H1 (cell line): ENCODE measurements around the gene CALCOCO2. TPM values are rescaled to one million over a fixed set of nuclear protein-coding genes. Genes with fewer than 3 reads are reported as not detected.

Experiments
- CTCF ChIA-PET: fragments of 300-600 bp; sonication (Branson Sonifier 250); formaldehyde crosslinking; loops from one replicate; lab custom pipeline; 2021; ENCODE audit not compliant: partially characterized antibody; lab: Charles Lee
- POLR2A ChIA-PET: fragments of 300-600 bp; sonication (Branson Sonifier 250); formaldehyde crosslinking; loops from one replicate; lab custom pipeline; 2021; ENCODE audit warnings: inconsistent platforms; ENCODE audit not compliant: partially characterized antibody; lab: Charles Lee
- DNase-seq, 2 experiments: peaks; one replicate each; pipeline versions ENCODE4 v3.0.0 to v3.0.0-alpha.2; 2010 to 2022; ENCODE audit warnings: low spot score in 2 of 2, low read depth in 1 of 2, mixed read lengths in 1 of 2
- FAIRE-seq: peaks from 2 replicates; lab custom pipeline; 2011; peaks lifted over from hg19 to GRCh38; lab: Jason Lieb, UNC
- H2AFZ ChIP-seq: 2 replicates; pipeline ENCODE4 v1.8.1; 2012; ENCODE audit warnings: low read length, inconsistent platforms
- H2AK5ac ChIP-seq: 2 replicates; pipeline ENCODE4 v1.6.1; 2013; ENCODE audit warnings: low read depth, low read length
- H2BK120ac ChIP-seq: replicated peaks from 2 replicates; pipeline ENCODE3; 2013; ENCODE audit warnings: low read depth, low read length, inconsistent platforms
- H2BK12ac ChIP-seq: 2 replicates; pipeline ENCODE4 v1.6.1; 2013; ENCODE audit warnings: low read depth, low read length
- H2BK15ac ChIP-seq: 2 replicates; pipeline ENCODE4 v1.6.1; 2013; ENCODE audit warnings: low read length
- H2BK20ac ChIP-seq: 2 replicates; pipeline ENCODE4 v1.6.1; 2013; ENCODE audit warnings: low read length
- H2BK5ac ChIP-seq: 2 replicates; pipeline ENCODE4 v1.6.1; 2013; ENCODE audit warnings: low read depth, low read length
- H3K14ac ChIP-seq: 2 replicates; pipeline ENCODE4 v1.6.1; 2013; ENCODE audit warnings: inconsistent platforms; ENCODE audit not compliant: insufficient read length
- H3K18ac ChIP-seq: 2 replicates; pipeline ENCODE4 v1.6.1; 2013; ENCODE audit warnings: low read length; ENCODE audit errors: extremely low read depth
- H3K23ac ChIP-seq: 2 replicates; pipeline ENCODE4 v1.6.1; 2013; ENCODE audit warnings: inconsistent platforms; ENCODE audit not compliant: insufficient read length
- H3K23me2 ChIP-seq: 2 replicates; pipeline ENCODE4 v1.6.1; 2013; ENCODE audit warnings: low read depth, low read length
- H3K27ac ChIP-seq: 2 replicates; pipeline ENCODE4 v1.6.1; 2011; ENCODE audit warnings: low read depth, low read length, inconsistent platforms
- H3K27me3 ChIP-seq, 4 experiments: replicated peaks in 1 of 4; 1 replicate in 1 of 4; 2 replicates in 3 of 4; pipeline versions ENCODE4 v1.6.1 to v1.8.1; 2011 to 2013; ENCODE audit warnings: low read length in 3 of 4, mild to moderate bottlenecking in 3 of 4, inconsistent platforms in 2 of 4, mixed read lengths in 2 of 4, moderate library complexity in 1 of 4; ENCODE audit not compliant: control insufficient read depth in 3 of 4, insufficient read depth in 3 of 4; ENCODE audit errors: extremely low read depth in 1 of 4
- H3K36me3 ChIP-seq, 4 experiments: 2 replicates each; pipeline versions ENCODE4 v1.6.1 to v1.8.1; 2011 to 2013; ENCODE audit warnings: mild to moderate bottlenecking in 4 of 4, low read length in 3 of 4, moderate library complexity in 2 of 4, control low read depth in 1 of 4, inconsistent platforms in 1 of 4; ENCODE audit not compliant: insufficient read depth in 4 of 4, control insufficient read depth in 2 of 4
- H3K4ac ChIP-seq: replicated peaks from 2 replicates; pipeline ENCODE3; 2013; ENCODE audit warnings: low read length, low read depth, mixed read lengths, inconsistent platforms; ENCODE audit not compliant: insufficient read length
- H3K4me1 ChIP-seq, 4 experiments: replicated peaks in 1 of 4; 1 replicate in 1 of 4; 2 replicates in 3 of 4; pipeline versions ENCODE4 v1.6.1 to v1.8.1; 2011 to 2013; ENCODE audit warnings: low read length in 3 of 4, inconsistent platforms in 2 of 4, mixed read lengths in 1 of 4; ENCODE audit not compliant: insufficient read depth in 4 of 4, control insufficient read depth in 3 of 4
- H3K4me2 ChIP-seq, 2 experiments: 2 replicates each; pipeline versions ENCODE4 v1.6.1 to v1.8.1; 2011 to 2013; ENCODE audit warnings: low read depth in 2 of 2, low read length in 2 of 2, control low read depth in 1 of 2, inconsistent platforms in 1 of 2, mild to moderate bottlenecking in 1 of 2; ENCODE audit not compliant: insufficient read depth in 1 of 2
- H3K4me3 ChIP-seq, 4 experiments: fragments of 200-600, 300-600 bp in 1 of 4; sonication (generic), shearing (Covaris generic), sonication (Bioruptor Twin) in 1 of 4; 2 replicates each; pipeline versions ENCODE4 v1.5.1 to v1.8.1; 2011 to 2016; ENCODE audit warnings: low read length in 4 of 4, low read depth in 3 of 4, control low read depth in 2 of 4, inconsistent platforms in 2 of 4, mild to moderate bottlenecking in 2 of 4, mixed read lengths in 1 of 4, moderate library complexity in 1 of 4; ENCODE audit not compliant: insufficient read depth in 2 of 4; ENCODE audit errors: extremely low read depth in 1 of 4
- H3K56ac ChIP-seq: replicated peaks from 2 replicates; pipeline ENCODE3; 2013; ENCODE audit warnings: low read depth, mild to moderate bottlenecking, mixed read lengths, low read length, inconsistent platforms; ENCODE audit not compliant: insufficient read length
- H3K79me1 ChIP-seq: 2 replicates; pipeline ENCODE4 v1.6.1; 2013; ENCODE audit warnings: low read depth, low read length, control low read depth
- H3K79me2 ChIP-seq, 2 experiments: 2 replicates each; pipeline versions ENCODE4 v1.6.1 to v1.8.1; 2012 to 2013; ENCODE audit warnings: low read length in 2 of 2, mild to moderate bottlenecking in 2 of 2, inconsistent platforms in 1 of 2; ENCODE audit not compliant: insufficient read depth in 2 of 2, control insufficient read depth in 1 of 2
- H3K9ac ChIP-seq, 4 experiments: replicated peaks in 1 of 4; 1 replicate in 1 of 4; 2 replicates in 3 of 4; pipeline versions ENCODE4 v1.6.1 to v1.8.1; 2011 to 2013; ENCODE audit warnings: low read depth in 3 of 4, low read length in 3 of 4, control low read depth in 2 of 4, mild to moderate bottlenecking in 2 of 4, moderate library complexity in 2 of 4, inconsistent platforms in 1 of 4; ENCODE audit errors: extremely low read depth in 1 of 4
- H3K9me3 ChIP-seq, 2 experiments: 2 replicates each; pipeline versions ENCODE4 v1.6.1 to v1.8.1; 2012 to 2013; ENCODE audit warnings: mild to moderate bottlenecking in 2 of 2, moderate library complexity in 2 of 2, control low read depth in 1 of 2, inconsistent platforms in 1 of 2, low read depth in 1 of 2, low read length in 1 of 2, mixed read lengths in 1 of 2; ENCODE audit not compliant: insufficient read depth in 2 of 2
- H4K20me1 ChIP-seq, 2 experiments: replicated peaks in 1 of 2; 2 replicates each; pipeline versions ENCODE3 to v1.8.1; 2011 to 2013; ENCODE audit warnings: inconsistent platforms in 2 of 2, low read length in 2 of 2, mild to moderate bottlenecking in 1 of 2; ENCODE audit not compliant: insufficient read depth in 2 of 2, control insufficient read depth in 1 of 2
- H4K5ac ChIP-seq: 2 replicates; pipeline ENCODE4 v1.6.1; 2013; ENCODE audit warnings: low read length, low read depth, mixed read lengths, inconsistent platforms; ENCODE audit not compliant: insufficient read length
- H4K8ac ChIP-seq: 2 replicates; pipeline ENCODE4 v1.8.0; 2013; ENCODE audit warnings: mild to moderate bottlenecking, moderate library complexity, low read length, inconsistent platforms; ENCODE audit not compliant: insufficient read depth; ENCODE audit errors: extremely low read depth
- H4K91ac ChIP-seq: replicated peaks from 2 replicates; pipeline ENCODE3; 2013; ENCODE audit warnings: low read length, mixed read lengths, inconsistent platforms; ENCODE audit not compliant: insufficient read length
- HDAC6 ChIP-seq: IDR thresholded peaks from one replicate; pipeline ENCODE4 v1.7.1; 2012; ENCODE audit warnings: low read depth, mild to moderate bottlenecking, inconsistent platforms, low read length, moderate library complexity
- NANOG ChIP-seq: IDR thresholded peaks from 2 replicates; pipeline ENCODE4 v1.6.1; 2011; ENCODE audit warnings: low read length, low read depth, mild to moderate bottlenecking, inconsistent platforms; ENCODE audit not compliant: insufficient read depth, poor library complexity, severe bottlenecking
- POLR2AphosphoS5 ChIP-seq: IDR thresholded peaks from 2 replicates; pipeline ENCODE4 v1.6.1; 2011; ENCODE audit warnings: low read depth, low read length
- RAD21 ChIP-seq, 2 experiments: IDR thresholded peaks in 1 of 2; conservative IDR thresholded peaks in 1 of 2; 2 replicates each; pipeline ENCODE4 v1.6.1; 2011; ENCODE audit warnings: low read depth in 2 of 2, low read length in 2 of 2, improper control_type of control experiment in 1 of 2, inconsistent platforms in 1 of 2, mild to moderate bottlenecking in 1 of 2, moderate library complexity in 1 of 2
- RFX5 ChIP-seq: IDR thresholded peaks from 2 replicates; pipeline ENCODE4 v1.6.1; 2011; ENCODE audit warnings: low read depth, low read length, improper control_type of control experiment, borderline replicate concordance
- RXRA ChIP-seq: IDR thresholded peaks from 2 replicates; pipeline ENCODE4 v1.6.1; 2011; ENCODE audit warnings: low read depth, mild to moderate bottlenecking, low read length, moderate library complexity; ENCODE audit not compliant: insufficient read depth
- TAF1 ChIP-seq: IDR thresholded peaks from 2 replicates; pipeline ENCODE4 v1.6.1; 2011; ENCODE audit warnings: mild to moderate bottlenecking, low read depth, low read length
- WGBS, 2 experiments: shearing (Covaris generic) in 1 of 2; methylation state at CpG; one replicate each; pipeline versions ENCODE4 v1.1.6 to v1.1.7; 2013 to 2015; ENCODE audit warnings: low lambda C conversion rate in 2 of 2, mixed read lengths in 2 of 2, inconsistent platforms in 1 of 2, low coverage in 1 of 2, missing lambda C conversion rate in 1 of 2; ENCODE audit not compliant: insufficient replicate concordance in 2 of 2, insufficient coverage in 1 of 2, insufficient read length in 1 of 2; ENCODE audit errors: extremely low coverage in 1 of 2, missing lambda C conversion rate in 1 of 2; 5-methylcytosine and 5-hydroxymethylcytosine counted together
- polyA plus RNA-seq, 7 experiments: library from polyadenylated mRNA; depleted of rRNA in 3 of 7; stranded (reverse) in 5 of 7; unstranded in 2 of 7; fragments of >200 nt in 5 of 7; fragments of 200-250 nt in 2 of 7; gene quantifications; 1 replicate in 5 of 7; 2 replicates in 1 of 7; 4 replicates in 1 of 7; pipeline versions ENCODE4 v1.2.1 to v1.2.3, GENCODE V29; 2011 to 2013; ENCODE audit warnings: missing spikeins in 2 of 7, mixed read lengths in 2 of 7
- total RNA-seq: library from RNA; stranded (reverse); fragmentation: NEBNext Ultra II Directional; extraction: Animal tissue kit (Norgen Biotek cat#: 25700); gene quantifications from 2 replicates; pipeline ENCODE4 v1.2.1, GENCODE V29; 2021

CALCOCO2 gene
- total and polyA plus RNA-seq, 2 of the 8 experiments (the other 6 are each of a cell fraction or from before 2014, with no cell fraction given) = 12.1 to 31.8 TPM

DNA sequence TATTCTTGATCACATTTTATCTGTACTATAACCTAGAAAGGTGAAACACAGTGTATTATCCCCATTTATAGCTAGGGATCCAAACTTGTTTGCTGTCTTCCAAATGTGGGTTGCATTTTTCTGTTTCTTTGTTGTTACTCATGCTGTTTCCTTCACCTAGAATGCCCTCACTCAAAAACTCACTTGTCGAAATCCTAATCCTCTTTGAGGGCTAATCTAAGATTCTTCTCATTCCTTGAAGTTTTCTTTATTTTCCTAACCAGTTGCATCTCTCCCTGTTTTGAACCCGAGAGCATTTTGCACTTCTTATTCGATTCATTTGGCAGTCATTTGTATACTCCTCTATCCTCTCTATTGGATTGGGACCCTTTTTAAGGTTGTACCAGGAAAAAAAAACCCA lies 9.6 kb downstream of the CALCOCO2 start:
- H3K4me2 ChIP-seq = no peak overlapping the region

More for the DNA sequence above, 9.6 kb downstream of the CALCOCO2 start:
- POLR2A ChIA-PET = no interaction called here
- Histone ChIP-seq H2BK5ac (no peak overlapping the region), H3K4me3 (no peak overlapping the region), H3K27ac (no peak overlapping the region), H3K79me2 (no peaks in the 10 kb centered on the region), H3K36me3 (peaks cover 0 to 3% (median 0%) of the 10 kb centered on the region in 4 experiments; a peak in 1 of 8 replicates), H2BK15ac (no peak overlapping the region), H2BK120ac (no peak overlapping the region), H3K18ac (no peak overlapping the region), H3K14ac (no peak overlapping the region), H3K79me1 (no peaks in the 10 kb centered on the region), H3K23me2 (no peaks in the 10 kb centered on the region), H3K4me1 (no peaks in the 10 kb centered on the region), H4K5ac (no peak overlapping the region), H2AK5ac (no peak overlapping the region), H3K56ac (no peak overlapping the region), H4K91ac (no peak overlapping the region), H2AFZ (no peak overlapping the region), H3K23ac (no peak overlapping the region), H3K9ac (no peak overlapping the region), H2BK12ac (no peak overlapping the region), H4K8ac (no peak overlapping the region), H3K4ac (no peak overlapping the region), H4K20me1 (no peaks in the 10 kb centered on the region), H3K27me3 (no peaks in the 10 kb centered on the region), H2BK20ac (no peak overlapping the region), H3K9me3 (no peaks in the 10 kb centered on the region)
- TF ChIP-seq POLR2AphosphoS5 (no peak), RAD21 (IDR thresholded peaks at IDR 0.05 in 1 of 2, conservative IDR thresholded peaks at IDR 0.05 in 1 of 2; ENCODE audit: low read depth in 2 of 2, low read length in 2 of 2) (no peak), HDAC6 (no peak), NANOG (no peak), RXRA (no peak), TAF1 (no peak), RFX5 (no peak)
- FAIRE-seq (no peak), DNase-seq (no peak)
- WGBS, 2 experiments = 90% methylated on average over 3 of the region's 3 CpGs; no CpG with 5 or more reads in 1 of the 2 experiments
- CTCF ChIA-PET = interaction anchor here (0.6 to 88.5 kb wide), 4 partner anchors 9 to 204 kb away, joined by 3 to 2590 read pairs (median 1297); partner anchors contain the start of genes ATP5MC1, CALCOCO2 and TTLL6
